ENCODE results near the gene RNF126.

GRCh38 chr19:704447-704741, 41.4 kb upstream of the RNF126 start:
- TF ChIP-seq POLR2AphosphoS5 (IDR thresholded peaks at IDR 0.05; ENCODE audit: insufficient read depth in 1 of 2, low read depth in 1 of 2), result no peak
- no peak for TF ChIP-seq CTCF (IDR thresholded peaks at IDR 0.05)
